Caki2 (cell line): ENCODE data around the gene GPLD1. TPM values are rescaled to one million over a fixed set of nuclear protein-coding genes. Genes with fewer than 3 reads are reported as not detected.

Experiments
- total RNA-seq: library from RNA; depleted of rRNA; stranded (reverse); fragments of >200 nt; shearing (Covaris generic); gene quantifications from 2 replicates; pipeline ENCODE4 v1.2.3, GENCODE V29; 2014; ENCODE audit warnings: low replicate concordance; rRNA removed

GPLD1 gene
- total RNA-seq, 1 experiment from 2014 or later: 1.3 TPM

Other genes starting within 250 kb of the GPLD1 start
- 4.7 and 5.4 TPM in 2 replicates for gene DCDC2, start 131.5 kb downstream of the GPLD1 start, total RNA-seq
- gene MRS2, start 86.6 kb downstream of the GPLD1 start, total RNA-seq: 18.7 and 26.6 TPM in 2 replicates
- gene ALDH5A1, start 5.4 kb upstream of the GPLD1 start, total RNA-seq: 8.4 and 11.3 TPM in 2 replicates
- gene KIAA0319, start 156.6 kb upstream of the GPLD1 start, total RNA-seq: 6.1 and 6.4 TPM in 2 replicates
- gene TDP2, start 177.3 kb upstream of the GPLD1 start, total RNA-seq: 230 and 231 TPM in 2 replicates
- 56.4 and 85.2 TPM in 2 replicates for gene ACOT13, start 177.5 kb upstream of the GPLD1 start, total RNA-seq
- gene C6orf62, start 229.6 kb upstream of the GPLD1 start, total RNA-seq: 68.5 and 77.5 TPM in 2 replicates